Kidney epithelial cell (primary cell): ENCODE measurements around the gene ARHGAP40. TPM values are rescaled to one million over a fixed set of nuclear protein-coding genes. Genes with fewer than 3 reads are reported as not detected.

Experiments used
- DNase-seq: peaks from one replicate; pipeline ENCODE4 v3.0.0-alpha.2; 2010; ENCODE audit warnings: low read depth
- H3K27me3 ChIP-seq: 2 replicates; pipeline ENCODE4 v1.6.0; 2011; ENCODE audit warnings: low read length; ENCODE audit not compliant: control insufficient read depth, insufficient read depth
- H3K36me3 ChIP-seq: 2 replicates; pipeline ENCODE4 v1.5.1; 2011; ENCODE audit warnings: low read length; ENCODE audit not compliant: control insufficient read depth, insufficient read depth
- H3K4me3 ChIP-seq: 2 replicates; pipeline ENCODE4 v1.5.1; 2011; ENCODE audit warnings: low read depth, mild to moderate bottlenecking, control low read depth, low read length
- total RNA-seq: library from RNA; depleted of rRNA; stranded (reverse); fragments of >200 nt; gene quantifications from 2 replicates; pipeline ENCODE4 v1.2.3, GENCODE V29; 2015
- TF ChIP-seq, protein P1 (sequence below): IDR thresholded peaks from 2 replicates; pipeline ENCODE4 v1.5.1; 2011; ENCODE audit warnings: mild to moderate bottlenecking, moderate library complexity, low read length, control low read depth, inconsistent platforms; ENCODE audit not compliant: insufficient read depth, poor library complexity, severe bottlenecking

Gene ARHGAP40
- total RNA-seq, 1 donor from 2014 or later: 2.8 TPM

GRCh38 chr20:38663660-38664059 is 62.1 kb downstream of the ARHGAP40 start:
- no peaks in the 10 kb centered on the region for H3K36me3 ChIP-seq
- no peak overlapping the region for H3K4me3 ChIP-seq
- TF ChIP-seq, protein P1, sequence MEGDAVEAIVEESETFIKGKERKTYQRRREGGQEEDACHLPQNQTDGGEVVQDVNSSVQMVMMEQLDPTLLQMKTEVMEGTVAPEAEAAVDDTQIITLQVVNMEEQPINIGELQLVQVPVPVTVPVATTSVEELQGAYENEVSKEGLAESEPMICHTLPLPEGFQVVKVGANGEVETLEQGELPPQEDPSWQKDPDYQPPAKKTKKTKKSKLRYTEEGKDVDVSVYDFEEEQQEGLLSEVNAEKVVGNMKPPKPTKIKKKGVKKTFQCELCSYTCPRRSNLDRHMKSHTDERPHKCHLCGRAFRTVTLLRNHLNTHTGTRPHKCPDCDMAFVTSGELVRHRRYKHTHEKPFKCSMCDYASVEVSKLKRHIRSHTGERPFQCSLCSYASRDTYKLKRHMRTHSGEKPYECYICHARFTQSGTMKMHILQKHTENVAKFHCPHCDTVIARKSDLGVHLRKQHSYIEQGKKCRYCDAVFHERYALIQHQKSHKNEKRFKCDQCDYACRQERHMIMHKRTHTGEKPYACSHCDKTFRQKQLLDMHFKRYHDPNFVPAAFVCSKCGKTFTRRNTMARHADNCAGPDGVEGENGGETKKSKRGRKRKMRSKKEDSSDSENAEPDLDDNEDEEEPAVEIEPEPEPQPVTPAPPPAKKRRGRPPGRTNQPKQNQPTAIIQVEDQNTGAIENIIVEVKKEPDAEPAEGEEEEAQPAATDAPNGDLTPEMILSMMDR: no peak
- H3K27me3 ChIP-seq: peaks cover 21% of the 10 kb centered on the region
- DNase-seq: no peak

GRCh38 chr20:38664284-38664683 is 62.7 kb downstream of the ARHGAP40 start:
- no peak for DNase-seq
- TF ChIP-seq, protein P1: no peak
- H3K27me3 ChIP-seq: peaks cover 24% of the 10 kb centered on the region
- H3K36me3 ChIP-seq: no peaks in the 10 kb centered on the region
- no peak overlapping the region for H3K4me3 ChIP-seq

DNA sequence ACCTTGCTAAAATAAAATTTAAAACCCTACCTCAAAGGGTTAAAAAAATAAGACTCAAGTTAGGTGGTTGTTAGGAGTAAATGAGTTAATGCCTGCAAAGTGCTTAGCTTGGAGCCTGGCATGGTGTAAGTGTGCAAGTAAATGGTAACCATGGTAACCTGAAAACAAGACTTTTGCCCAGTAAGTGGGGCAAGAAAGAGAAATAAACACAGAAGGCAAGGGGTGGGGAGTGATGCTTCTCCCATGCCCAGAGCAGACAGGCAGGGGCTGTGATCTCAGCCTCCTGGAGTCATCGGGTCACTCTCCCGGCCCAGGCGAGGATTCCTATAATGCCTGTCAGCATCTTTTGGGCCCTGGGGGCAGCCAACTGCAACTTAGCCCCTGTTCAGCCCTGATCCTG is 63.5 kb downstream of the ARHGAP40 start:
- Histone ChIP-seq H3K36me3 (no peaks in the 10 kb centered on the region), H3K27me3 (peaks cover 27% of the 10 kb centered on the region), H3K4me3 (no peak overlapping the region)
- no peak for DNase-seq
- TF ChIP-seq, protein P1: no peak

GRCh38 chr20:38665506-38666285 is 64.1 kb downstream of the ARHGAP40 start:
- Histone ChIP-seq H3K27me3 (peaks cover 27% of the 10 kb centered on the region), H3K4me3 (no peak overlapping the region), H3K36me3 (no peaks in the 10 kb centered on the region)
- TF ChIP-seq, protein P1: no peak
- DNase-seq: no peak

- H3K27me3 ChIP-seq: peaks cover 27% of the 10 kb centered on the region
- TF ChIP-seq, protein P1: no peak
- H3K4me3 ChIP-seq: no peak overlapping the region
- no peak for DNase-seq
- no peaks in the 10 kb centered on the region for H3K36me3 ChIP-seq
Measured at GRCh38 chr20:38667417-38667956, 65.9 kb downstream of the ARHGAP40 start.
